GM18520 (cell line): ENCODE data around the gene RNU1-2.
"Not testable (repeated sequence)": the region's sequence is repeated elsewhere in the genome, so short reads cannot be mapped to it uniquely, and the experiment has no call there.

ENCODE experiments used
- ATAC-seq: cut with Tn5 transposase; IDR thresholded peaks from one replicate; pipeline ENCODE4 v1.9.1; 2021; ENCODE audit not compliant: unreplicated experiment

The RNU1-2 gene

DNA sequence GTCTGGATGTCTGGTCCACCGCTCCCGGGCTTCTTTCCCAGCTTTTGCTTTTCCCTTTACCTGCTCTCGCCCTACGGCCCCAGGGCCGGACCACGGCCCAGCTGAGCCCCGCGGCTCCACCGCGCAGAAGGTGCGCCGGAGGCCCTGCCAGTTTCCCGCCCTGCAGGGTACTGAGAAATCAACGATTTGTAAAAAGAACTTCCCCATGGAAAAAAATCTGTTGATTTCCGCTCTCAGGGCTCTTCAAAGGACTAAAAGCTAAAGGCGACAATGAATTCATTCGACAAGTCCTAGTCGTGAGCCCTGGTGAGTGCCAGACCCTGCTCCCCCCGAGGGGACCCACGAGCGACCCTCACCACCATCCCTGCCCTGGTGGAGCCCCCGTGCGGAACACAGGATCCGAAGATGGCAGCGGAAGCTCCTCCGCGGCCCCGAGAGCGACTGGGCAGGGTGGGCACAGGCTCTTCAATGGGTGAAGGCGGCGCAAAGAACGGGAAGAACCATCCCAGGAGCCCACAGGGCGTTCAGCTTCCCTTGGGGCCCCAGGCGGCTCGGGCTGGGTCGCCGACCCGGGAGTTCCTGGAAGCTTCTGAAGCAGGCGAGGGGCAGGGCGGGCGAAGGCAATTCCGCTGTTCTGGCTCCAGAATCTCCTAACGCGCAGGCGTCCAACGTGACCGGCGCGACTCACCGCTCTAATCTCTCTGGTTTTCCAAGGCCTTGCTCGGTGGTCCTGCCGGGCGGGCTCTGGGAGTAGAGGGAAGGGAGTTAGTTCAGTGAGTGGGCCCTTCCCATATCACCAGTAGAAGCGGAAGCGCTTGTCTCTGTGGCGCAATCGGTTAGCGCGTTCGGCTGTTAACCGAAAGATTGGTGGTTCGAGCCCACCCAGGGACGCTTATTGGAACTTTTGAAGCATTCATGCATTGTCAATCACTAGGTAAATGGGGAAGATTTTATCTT is 6.6 kb upstream of the RNU1-2 start:
- ATAC-seq = no peak

DNA sequence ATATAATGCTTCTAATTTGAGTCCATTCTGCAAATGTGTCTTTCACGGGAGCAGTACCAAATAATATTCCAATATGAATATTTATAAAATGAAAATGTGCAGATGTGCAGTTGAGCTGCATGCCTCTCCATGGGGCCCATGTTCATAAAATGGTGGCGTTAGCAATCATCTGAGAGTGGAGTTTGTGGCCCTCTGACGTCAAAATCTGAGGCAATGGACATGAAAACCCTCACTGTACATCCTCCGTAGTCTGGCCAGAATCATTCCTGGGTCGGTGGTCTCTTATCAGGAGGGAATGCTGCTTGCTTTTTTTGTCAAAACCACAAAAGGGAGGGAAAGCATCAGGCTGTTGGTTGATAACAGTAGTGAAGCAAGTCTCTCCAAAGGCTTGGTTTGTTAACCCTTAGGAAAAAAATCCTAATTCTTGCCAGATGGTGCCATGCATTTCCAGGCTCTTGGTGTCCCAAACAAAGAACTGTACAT is 5.2 kb upstream of the RNU1-2 start:
- not testable (repeated sequence) for ATAC-seq

DNA sequence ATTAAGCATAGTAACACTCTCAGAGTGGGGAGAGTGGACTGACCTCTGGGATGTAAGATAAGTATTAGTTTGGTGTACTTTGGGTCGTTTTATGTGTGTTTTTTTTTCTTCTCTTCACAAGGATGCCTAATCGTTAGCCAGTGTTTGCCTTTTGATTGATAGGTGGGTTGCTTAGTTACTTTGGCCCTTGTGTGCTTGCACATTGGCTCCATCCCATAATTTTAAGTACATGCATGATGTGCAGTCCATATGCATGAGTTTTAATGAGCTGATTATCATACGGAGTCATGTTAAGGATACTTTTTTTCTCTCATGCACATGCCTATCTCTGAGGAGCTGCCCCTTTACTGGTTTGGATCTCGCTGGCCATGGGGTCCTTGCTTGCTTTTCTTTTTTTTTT is 4.7 kb upstream of the RNU1-2 start:
- ATAC-seq = not testable (repeated sequence)

DNA sequence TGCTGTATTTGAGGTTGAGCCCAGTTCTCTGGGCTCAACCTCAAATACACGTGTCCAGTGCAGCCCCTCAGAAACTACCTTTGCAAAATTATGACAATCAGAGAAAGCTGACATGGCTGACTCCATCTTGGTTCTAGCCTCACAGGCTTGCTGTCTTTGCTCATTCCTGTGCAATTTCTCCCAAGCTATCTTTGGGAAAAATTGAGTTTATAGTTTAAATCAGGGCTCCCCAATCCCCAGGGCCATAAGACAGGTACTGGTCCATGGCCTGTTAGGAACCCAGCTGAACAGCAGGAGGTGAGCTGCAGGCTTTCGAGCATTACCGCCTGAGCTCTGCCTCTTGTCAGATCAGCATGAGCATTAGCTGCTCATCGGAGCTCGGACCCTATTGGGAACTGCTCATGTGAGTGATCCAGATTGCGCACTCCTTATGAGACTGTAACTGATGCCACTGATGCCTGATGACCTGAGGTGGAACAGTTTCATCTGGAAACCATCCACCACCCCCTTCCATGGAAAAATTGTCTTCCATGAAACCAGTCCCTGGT is 2.7 kb upstream of the RNU1-2 start:
- not testable (repeated sequence) for ATAC-seq

DNA sequence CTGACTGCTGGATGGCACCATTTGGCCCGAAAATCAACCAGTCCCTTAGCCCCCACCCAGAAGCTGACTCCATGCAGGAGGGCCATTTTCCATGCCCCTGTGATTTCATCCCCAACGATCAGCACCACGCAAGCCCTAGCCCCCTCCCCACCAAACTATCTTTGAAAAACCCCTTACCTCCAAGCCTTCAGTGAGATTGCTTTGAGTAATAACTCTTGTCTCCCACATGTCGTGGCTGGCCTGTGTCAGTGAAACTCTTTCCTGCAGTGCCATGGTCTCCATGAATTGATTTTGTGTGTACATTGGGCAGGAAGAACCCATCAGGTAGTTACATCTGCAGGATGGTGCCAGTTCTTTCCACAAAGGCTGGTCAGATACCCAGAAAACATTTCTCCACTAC is 2.0 kb upstream of the RNU1-2 start:
- ATAC-seq = not testable (repeated sequence)

DNA sequence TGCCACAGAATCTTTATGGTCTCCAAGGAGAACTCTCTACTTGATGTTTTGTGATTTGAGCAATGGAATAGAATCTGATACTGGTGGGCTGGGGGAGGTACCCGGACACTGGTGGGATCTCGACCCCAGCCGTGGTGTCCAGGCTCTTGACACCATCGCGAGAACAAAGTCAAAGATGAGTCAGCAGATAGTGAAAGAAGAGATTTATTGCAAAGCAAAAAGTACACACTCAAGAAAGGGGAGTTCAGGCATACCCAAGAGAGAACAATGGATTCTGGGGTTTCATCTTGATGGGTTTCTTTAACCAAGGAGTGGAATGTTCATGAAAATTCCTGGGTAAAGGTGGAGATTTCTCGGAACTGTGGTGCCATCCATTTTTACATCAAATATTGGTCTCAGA is 1.4 kb upstream of the RNU1-2 start:
- ATAC-seq = not testable (repeated sequence)

DNA sequence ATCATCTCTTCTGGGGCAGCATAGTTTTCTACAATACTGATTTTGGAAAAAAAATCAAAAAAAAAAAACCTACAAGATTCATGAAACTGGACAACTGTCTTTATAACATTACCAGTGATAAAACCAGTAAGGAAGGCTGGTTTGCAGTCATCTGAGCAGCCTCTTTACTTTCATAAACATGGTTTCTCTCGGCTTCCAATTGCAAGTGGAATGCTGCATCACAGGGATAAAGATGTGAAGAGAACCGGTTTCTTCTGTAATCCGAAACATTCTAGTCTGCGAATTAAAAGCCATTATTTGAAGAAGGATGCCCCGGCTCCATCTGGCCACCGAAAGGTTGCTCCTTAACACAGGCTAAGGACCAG is 565 bp upstream of the RNU1-2 start:
- not testable (repeated sequence) for ATAC-seq

DNA sequence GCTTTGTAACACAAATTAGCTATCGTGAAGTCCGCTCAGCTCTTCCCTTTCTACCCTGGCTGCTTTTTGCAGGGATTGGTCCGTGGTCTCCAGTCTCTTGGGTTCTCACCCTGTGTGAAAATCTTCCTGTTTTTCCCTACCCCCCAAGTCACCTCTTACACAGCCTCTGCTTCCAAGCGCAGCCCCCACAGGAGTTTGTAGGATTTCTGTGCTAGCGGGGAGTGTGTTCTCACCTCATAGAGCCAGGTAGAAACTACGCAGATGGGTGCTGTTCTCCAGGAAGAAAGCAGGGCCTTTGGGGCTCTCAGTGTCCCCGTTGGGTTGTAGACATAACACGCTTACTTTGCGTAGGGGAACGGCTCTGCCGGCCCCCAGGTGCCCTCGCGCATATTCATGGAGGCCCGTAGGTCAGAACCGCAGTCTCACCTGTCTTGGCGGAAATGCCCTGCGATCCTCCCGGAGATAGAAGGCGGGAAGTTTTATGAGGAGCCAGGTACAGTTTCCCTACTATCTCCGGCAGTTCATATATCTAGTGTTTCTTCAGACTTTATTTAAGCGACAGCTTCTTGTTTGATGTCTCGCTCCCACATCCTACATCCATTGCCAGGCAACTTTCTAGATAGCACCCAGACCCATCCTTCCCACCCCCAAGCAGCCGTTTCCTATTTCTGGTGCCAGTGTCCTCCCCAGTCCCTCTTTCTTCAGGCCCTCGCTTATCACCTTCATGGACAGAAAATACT is 706 bp downstream of the RNU1-2 start:
- peak; percentile 19 for ATAC-seq

DNA sequence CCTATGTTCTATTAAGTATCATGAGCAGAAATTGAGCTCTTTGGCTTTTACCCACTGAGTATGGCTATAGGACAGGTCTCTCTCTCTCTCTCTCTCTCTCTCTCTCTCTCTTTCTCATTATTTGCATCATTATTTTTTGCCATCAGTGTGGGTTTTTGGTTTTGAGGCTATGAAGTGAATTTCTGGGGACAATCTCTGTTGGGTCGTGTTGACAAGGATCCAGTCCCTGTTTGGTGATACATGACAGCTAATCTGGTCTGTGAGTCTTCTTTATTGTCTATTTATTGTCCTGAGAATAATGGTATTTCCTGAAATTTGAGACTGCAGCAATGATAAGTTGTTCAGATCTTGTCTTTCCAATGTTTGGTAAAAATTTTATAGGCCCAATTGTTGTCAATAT is 1.9 kb downstream of the RNU1-2 start:
- ATAC-seq = not testable (repeated sequence)

DNA sequence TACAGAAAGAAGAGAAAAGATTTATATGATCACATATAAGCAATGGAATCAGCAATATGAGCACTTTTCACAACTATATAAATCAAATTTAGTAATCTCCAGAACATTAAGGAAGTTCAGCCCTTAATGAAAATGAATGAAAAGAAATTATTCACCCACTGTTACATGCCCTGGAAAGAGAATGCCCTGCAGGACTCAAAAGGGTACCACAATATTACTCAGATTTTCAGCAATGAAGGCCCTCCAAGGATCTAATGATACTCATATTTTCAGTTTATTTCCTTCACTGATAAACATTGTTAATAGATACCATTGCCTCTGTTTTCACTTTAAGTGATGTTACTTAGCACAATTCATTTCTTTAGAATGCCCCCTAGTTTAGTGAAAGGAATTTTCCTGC is 2.5 kb downstream of the RNU1-2 start:
- not testable (repeated sequence) for ATAC-seq

DNA sequence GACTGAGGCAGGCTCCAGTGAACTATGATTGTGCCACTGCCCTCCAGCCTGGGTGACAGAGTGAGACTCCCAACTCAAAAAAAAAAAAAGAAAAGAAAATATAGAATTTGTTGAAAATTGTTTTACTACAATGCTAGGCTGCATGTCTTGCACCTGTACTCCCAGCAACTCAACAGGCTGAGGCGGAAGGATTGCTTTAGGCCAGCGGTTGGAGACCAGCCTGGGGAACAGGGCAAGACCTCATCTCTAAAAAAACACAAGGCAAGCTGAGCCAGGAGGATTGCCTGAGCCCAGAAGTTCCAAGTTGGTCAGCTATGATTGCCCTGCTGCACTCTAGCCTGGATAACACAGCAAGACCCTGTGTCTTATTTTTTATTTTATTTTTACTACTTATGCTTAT is 3.2 kb downstream of the RNU1-2 start:
- ATAC-seq = not testable (repeated sequence)

DNA sequence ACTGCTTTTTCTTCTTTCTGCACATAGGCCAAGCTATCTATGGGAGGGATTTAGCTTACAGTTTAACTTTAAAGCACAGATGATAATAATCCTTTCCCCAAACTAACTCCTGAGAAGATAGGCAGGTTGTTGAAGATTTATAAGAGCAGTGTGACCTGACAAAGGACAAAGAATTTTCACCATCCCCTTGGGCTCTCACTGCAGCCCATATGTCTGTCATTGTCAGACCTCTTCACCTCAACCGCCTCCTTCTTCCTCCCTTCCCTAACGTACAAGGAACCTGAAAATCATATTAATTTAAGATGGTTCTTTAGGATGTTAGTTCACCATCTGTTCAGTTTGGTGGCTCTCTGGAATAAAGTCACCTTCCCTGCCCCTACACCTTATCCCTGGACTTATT is 5.0 kb downstream of the RNU1-2 start:
- no peak for ATAC-seq

DNA sequence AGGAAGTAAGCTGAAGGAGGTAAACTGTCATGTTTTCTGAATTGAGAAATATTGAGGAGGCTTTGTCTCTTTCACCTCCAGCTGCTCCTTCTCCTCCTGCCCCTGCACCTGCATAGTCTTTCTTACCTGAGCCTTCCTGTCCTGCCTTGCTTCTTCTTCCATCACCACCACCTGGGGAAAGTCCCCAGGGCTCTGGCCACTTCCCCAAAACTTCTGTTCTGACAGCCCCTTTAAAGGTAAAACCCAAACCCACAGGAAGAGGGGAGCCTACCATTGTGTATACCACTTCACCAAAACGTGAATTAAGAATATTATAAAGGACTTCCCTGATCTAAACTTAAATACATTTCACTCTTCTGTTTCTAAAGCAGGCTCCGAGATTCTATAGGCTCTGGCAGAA is 5.6 kb downstream of the RNU1-2 start:
- not testable (repeated sequence) for ATAC-seq

DNA sequence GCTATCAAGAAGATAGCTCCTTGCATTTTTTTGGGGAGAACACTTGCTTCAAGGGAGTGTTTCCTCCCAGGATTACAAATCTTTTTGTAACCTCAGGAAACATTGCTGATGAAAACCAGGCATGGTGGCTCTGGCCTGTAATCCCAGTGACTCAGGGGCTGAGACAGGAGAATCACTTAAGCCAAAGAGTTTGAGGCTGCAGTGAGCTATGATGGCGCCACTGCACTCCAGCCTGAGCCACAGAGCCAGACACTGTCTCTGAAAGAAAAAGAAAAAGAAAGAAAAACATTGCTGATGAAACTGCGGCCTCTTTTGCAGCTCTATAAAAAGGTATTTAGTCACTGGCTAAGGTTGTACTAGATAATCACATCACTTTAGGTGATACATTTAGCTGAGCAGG is 7.3 kb downstream of the RNU1-2 start:
- no peak for ATAC-seq

DNA sequence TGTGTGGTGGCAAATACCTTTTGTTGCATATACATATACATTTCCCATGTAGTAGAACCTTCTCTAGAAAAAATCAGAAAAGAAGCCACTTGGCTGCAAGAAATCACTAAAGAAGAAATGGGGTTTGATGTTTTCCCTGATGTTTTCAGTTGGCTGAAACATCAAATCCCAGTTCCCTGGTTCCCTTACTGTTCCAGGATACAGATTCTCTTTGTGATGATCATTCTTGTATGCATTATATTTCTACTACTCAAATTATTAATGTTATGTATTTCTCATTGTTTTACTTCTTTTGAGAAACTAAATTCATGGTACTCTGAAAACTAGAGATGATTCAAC is 7.6 kb downstream of the RNU1-2 start:
- ATAC-seq = no peak

DNA sequence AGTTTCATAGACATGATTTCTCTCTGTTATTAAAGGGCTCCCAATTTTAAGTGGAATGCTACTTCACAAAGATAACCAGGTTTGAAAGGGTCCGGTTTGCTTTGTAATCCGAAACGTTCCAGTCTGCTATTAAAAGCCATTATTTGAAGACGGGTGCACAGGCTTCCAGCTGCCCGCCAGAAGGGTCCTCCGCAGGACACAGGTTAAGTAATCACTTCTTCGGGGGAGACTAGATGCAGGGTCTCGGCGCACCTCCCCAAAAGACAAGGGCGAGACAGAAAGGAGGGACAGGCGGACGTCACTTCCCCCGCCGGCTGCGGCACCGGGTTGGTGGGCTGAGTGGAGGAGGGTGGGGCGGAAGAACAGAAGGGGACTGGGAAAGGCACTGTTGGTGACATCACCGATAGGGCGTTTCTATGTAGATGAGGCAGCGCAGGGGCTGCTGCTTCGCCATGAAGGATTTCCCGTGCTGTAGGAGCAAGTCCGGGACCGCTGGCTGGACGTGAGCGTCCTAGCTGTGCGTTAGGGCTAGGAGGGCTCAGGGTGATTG is 8.9 kb downstream of the RNU1-2 start:
- ATAC-seq = peak; percentile 80

DNA sequence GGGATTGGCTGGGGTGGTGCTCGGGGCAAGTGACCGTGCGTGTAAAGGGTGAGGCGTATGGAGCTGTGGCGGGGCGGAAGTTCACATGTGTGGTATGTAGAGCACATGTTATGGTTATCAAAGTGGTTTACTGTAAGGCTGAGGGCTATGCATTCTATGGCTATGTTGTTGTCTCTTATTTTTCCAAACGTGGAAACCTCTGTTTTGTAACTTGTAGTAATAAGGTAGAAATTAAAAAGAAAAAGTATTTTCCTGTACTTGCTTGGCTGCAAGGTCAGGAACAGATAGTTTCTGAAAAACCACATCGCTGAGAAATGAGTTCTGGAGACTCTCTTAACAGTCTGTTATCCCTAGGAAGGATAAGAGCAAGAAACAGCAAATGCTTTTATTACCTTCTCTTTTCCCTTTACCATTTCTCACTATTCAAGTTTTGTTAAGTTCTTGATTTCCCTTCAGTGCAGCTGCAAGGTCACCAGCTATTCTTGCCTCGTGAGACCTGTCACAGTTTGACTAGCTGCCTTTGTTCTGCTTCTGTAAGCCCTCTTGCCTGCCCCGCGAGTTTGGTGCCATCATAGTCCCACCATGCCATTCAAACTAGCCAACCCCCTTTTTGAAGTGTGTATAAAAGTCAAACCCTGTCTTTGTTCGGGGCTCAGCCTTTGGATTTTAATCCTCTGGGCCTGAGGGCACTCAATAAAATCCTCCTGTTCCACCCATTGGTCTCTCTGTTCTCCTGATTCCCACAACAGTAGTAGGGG is 9.5 kb downstream of the RNU1-2 start:
- ATAC-seq = peak; percentile 56

DNA sequence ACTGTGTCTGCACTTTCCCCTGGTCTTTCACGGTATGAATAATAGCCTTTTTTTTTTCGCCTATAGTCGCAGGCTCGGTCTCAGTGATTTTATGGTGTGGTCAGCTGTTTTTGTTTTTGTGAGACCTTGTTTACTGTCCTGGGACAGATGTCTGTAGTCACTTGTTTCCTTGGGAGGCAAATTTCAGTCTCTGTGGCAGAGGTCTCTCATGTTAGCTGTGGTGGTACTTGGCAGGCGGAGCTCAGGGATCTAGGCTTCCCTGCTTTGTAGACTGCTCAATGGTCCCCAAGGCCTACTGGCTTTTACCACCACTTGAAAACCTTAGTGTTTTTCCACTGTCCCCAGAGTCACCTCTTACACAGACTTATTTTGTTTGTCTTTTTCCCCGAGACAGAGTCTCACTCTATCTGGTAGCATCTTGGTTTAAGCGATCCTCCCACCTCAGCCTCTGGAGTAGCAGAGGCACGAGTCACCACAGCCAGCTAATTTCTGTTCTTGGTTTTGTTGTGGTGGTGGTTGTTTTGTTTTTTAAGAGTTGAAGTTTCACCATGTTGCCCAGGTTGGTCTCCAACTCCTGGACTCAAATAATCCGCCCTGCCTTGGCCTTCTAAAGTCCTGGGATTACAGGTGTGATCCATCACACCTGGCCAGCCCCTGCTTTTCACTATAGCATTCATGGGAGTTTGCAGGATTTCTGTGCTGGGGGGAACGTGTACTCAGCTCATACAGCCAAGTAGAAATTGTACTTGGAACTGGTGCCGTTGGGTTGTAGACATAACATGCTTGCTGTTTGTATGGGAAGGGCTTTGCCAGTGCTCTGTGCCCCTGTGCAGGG is 10.3 kb downstream of the RNU1-2 start:
- ATAC-seq = no peak

DNA sequence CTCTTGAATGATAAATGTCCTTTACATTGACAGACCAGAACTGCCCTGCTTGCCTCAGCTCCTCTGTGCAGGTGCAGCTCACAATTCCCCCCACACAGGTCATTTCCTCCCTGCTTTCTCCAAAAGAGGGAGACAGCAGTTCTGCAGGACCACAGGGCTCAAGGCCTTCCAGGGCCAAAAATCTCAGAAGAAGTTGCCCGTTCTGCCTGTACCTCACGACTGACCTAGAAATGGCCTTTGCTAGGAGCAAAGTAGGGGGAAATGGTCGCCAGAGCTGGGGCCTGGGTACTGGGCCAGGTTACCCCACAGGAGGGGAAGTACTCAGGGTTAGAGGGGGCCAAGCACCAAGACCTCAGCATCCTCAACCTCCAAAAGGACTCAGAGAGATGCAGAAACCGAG is 11.1 kb downstream of the RNU1-2 start:
- ATAC-seq = no peak
